T-helper 17 cell (primary cell): ENCODE data around the gene ST8SIA6. TPM values are rescaled to one million over a fixed set of nuclear protein-coding genes. Genes with fewer than 3 reads are reported as not detected.
"Not testable (repeated sequence)": the region's sequence is repeated elsewhere in the genome, so short reads cannot be mapped to it uniquely, and the experiment has no call there.

ENCODE experiments used
- ATAC-seq: fragments of 150-1000 bp; cut with Tn5 transposase; 2 replicates; pipeline ENCODE4 v1.10.0; 2021; ENCODE audit warnings: mild to moderate bottlenecking, moderate library complexity
- DNase-seq, 3 donors: peaks; one replicate each; pipeline versions ENCODE4 v3.0.0 to v3.0.0-alpha.2; 2020 to 2021
- H3K9me3 ChIP-seq: one replicate; pipeline ENCODE4 v1.7.0; 2013; ENCODE audit warnings: low read length, mild to moderate bottlenecking; ENCODE audit not compliant: control insufficient read depth, poor library complexity, severe bottlenecking
- H3K27ac Mint-ChIP-seq: one replicate; pipeline ENCODE4 v1.8.0; 2022; ENCODE audit warnings: mild to moderate bottlenecking, moderate library complexity, mixed read lengths
- H3K27me3 Mint-ChIP-seq: one replicate; pipeline ENCODE4 v1.8.0; 2022; ENCODE audit warnings: mixed read lengths
- H3K36me3 Mint-ChIP-seq: one replicate; pipeline ENCODE4 v1.8.0; 2022; ENCODE audit warnings: low read depth, mixed read lengths
- H3K4me1 Mint-ChIP-seq: one replicate; pipeline ENCODE4 v1.8.0; 2022; ENCODE audit warnings: mild to moderate bottlenecking, mixed read lengths
- H3K4me3 Mint-ChIP-seq: one replicate; pipeline ENCODE4 v1.8.0; 2022; ENCODE audit warnings: mild to moderate bottlenecking, moderate library complexity, mixed read lengths
- total RNA-seq, 4 donors: library from RNA in 2 of 4; stranded (reverse) in 2 of 4; gene quantifications; one replicate each; pipeline ENCODE4 v1.2.3 and lab custom pipeline; 2022 to 2026

ST8SIA6 gene
- total RNA-seq, 2 donors from 2014 or later = 0.72 to 4.1 TPM

DNA sequence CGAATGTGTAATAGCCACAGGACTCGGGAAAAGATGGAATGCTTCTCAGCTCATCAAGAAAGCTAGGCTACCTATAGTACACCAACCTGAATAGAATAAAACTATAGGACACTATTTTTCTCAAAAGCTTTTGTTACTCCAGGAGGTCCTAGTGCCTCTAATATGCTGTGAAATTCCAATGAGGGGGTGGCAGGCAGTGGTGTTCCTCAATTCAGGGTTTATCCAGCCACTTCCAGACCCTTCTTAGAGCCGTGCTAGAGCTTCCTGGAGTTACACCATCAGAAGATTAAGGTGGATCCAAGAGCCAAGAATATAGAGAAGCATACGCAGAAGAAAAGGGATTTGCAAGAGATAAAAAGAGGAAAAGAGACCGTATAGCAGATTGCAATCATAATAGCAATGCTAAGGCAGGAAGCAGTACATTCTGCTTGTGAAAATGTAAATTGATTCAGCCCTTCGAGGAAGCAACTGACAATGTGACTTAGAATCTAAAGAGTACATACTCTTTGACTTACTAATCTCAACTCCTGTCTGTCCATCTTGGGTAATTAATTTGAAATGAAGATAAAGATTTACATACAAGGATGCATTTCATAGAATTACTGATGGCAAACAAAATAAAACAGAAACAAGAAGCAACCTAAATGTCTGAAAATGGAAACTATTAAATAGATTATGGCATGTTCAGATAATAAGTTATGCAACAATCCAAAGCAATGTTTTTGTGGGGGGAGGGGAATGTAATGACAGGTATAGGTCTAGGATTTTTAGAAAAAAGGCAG is 2.1 kb downstream of the ST8SIA6 start:
- ATAC-seq (no peak), DNase-seq (no peak)
- Mint-ChIP-seq H3K4me1 (peaks cover 12% of the 10 kb centered on the region), H3K36me3 (no peaks in the 10 kb centered on the region), H3K4me3 (peak overlapping the region; percentile 71), H3K27me3 (no peaks in the 10 kb centered on the region), H3K27ac (no peak overlapping the region)
- no peaks in the 10 kb centered on the region for H3K9me3 ChIP-seq

DNA sequence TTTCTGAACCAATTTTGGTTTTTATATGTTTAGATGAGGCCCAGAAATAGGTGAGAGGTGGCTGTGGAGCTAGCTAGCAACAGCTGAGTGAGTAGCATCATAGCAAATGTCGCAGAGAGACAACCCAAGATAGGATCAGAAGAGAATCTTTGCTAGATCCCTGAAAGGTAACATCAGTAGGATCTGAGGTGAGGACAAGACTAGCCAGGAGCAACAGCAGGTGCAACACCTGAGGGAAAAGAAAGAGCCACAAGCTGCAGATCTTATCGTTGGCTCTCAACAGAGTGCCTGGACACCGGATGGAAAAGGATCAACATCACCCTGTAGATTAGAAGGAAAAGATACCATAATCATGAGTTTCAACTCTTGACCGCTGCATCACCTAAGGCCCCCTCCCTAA is 4.4 kb downstream of the ST8SIA6 start:
- ATAC-seq = no peak
- Mint-ChIP-seq H3K27me3 (peaks cover 8% of the 10 kb centered on the region), H3K36me3 (no peaks in the 10 kb centered on the region), H3K27ac (no peak overlapping the region), H3K4me3 (no peak overlapping the region), H3K4me1 (peaks cover 12% of the 10 kb centered on the region)
- no peaks in the 10 kb centered on the region for H3K9me3 ChIP-seq
- no peak for DNase-seq

DNA sequence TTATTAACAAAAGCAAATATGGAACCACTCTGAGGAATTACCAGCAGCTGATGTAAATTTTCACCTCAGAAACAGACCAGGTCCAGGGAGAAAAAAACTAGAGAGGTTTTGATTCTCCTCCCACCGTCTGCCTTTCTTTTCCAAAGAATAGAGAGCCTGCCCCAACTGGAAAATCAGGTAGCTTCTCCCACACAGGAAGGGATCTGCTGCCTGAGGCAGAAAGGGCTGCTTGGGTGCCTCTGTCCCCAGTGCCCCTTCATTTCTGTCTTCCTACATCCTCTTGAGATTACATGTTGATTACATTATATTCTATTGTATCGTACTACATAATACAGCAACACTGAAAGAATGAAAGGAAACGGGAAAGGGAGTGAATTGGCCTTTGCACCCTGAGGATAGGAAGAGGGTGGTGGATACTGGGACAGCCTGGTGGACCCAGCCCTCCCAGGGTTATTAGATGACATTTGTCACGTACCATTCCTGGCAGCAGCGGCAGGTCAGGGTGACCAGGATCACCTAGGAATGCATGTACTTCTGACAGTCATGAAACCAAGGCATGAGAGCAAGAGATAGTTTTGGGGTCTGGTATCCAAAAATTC is 8.9 kb downstream of the ST8SIA6 start:
- Mint-ChIP-seq H3K36me3 (peaks cover 4% of the 10 kb centered on the region), H3K27me3 (peaks cover 25% of the 10 kb centered on the region), H3K27ac (no peak overlapping the region), H3K4me3 (no peak overlapping the region), H3K4me1 (peaks cover 12% of the 10 kb centered on the region)
- no peak for DNase-seq
- no peak for ATAC-seq
- no peaks in the 10 kb centered on the region for H3K9me3 ChIP-seq

DNA sequence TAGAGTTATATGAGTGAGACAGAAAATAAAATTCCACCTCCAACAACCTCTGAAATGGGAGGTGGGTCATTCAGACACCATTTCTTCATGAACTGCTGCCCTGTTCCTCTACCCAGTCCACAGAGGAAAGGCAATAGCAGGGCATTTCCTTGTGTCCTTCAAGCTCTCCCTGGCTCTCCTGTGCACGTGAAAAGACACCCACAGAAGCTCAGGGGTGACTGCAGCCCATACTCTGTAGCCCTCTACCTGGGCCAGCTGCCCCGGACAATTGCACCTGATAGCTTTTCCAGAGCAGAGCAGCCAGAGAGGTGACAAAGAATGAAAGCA is 10.0 kb downstream of the ST8SIA6 start:
- peaks cover 25% of the 10 kb centered on the region for H3K27me3 Mint-ChIP-seq
- H3K4me3 Mint-ChIP-seq = peak overlapping the region; percentile 74
- no peaks in the 10 kb centered on the region for H3K9me3 ChIP-seq
- DNase-seq (no peak), ATAC-seq (peak; percentile 53)
- H3K27ac Mint-ChIP-seq = peak overlapping the region; percentile 94
- H3K36me3 Mint-ChIP-seq = peaks cover 4% of the 10 kb centered on the region
- peaks cover 12% of the 10 kb centered on the region for H3K4me1 Mint-ChIP-seq

DNA sequence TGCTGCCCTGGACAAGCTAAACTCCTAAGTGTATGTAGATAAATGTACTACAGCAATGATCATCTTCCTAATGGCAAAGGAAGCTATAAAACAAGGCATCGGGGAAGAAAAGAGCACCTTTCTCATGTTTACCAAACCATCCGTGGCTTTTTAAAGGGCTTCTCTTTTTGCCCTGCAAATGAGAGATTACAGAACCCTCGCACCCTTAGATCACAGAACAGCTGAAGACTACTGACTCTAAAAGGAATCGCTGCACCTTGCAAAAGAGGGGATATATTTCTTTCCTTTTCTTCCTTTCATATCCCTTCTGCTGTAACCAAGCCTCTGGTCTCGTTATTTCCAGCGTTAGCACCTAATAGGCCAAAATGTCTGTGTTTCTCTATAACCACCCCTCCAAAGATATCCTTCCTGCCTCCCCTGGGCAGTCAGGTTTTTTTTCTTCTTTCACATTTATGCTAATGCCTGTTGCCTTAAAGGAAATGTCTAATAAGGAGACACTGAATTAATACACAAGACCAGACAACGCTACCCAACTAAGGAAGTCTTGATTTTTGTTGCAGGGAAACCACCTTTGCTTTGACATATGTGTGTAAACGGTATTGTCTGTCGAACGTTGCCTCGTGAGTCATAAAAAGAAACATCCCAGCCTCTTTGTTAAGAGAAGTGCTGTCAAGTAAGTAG is 10.5 kb downstream of the ST8SIA6 start:
- peak; percentile 94 for ATAC-seq
- Mint-ChIP-seq H3K4me3 (peak overlapping the region; percentile 74), H3K27me3 (peaks cover 25% of the 10 kb centered on the region), H3K27ac (peak overlapping the region; percentile 94), H3K4me1 (peaks cover 12% of the 10 kb centered on the region), H3K36me3 (peaks cover 4% of the 10 kb centered on the region)
- no peaks in the 10 kb centered on the region for H3K9me3 ChIP-seq
- DNase-seq = no peak

DNA sequence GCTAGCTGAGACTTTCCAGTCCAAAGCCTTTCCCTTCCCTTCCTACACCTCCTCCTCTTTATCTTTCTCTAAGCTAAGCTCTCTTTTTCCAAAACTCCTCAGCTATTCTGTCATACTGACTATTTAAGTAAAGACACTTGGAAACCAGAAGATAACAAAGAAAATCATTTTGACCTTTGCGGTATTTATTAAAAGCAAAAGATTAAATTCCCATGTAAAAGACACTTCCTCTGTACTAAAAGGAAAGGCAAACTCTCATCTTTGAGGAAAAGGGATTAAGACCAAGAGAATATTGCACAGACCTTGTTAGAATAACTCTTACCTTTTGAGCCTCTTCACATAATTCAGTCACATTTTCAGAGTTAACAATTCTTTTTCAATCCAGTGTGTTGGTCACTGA is 15.8 kb downstream of the ST8SIA6 start:
- DNase-seq = no peak
- Mint-ChIP-seq H3K4me3 (no peak overlapping the region), H3K27ac (no peak overlapping the region), H3K27me3 (peaks cover 10% of the 10 kb centered on the region), H3K4me1 (peaks cover 8% of the 10 kb centered on the region), H3K36me3 (no peaks in the 10 kb centered on the region)
- H3K9me3 ChIP-seq = no peaks in the 10 kb centered on the region
- ATAC-seq = no peak

DNA sequence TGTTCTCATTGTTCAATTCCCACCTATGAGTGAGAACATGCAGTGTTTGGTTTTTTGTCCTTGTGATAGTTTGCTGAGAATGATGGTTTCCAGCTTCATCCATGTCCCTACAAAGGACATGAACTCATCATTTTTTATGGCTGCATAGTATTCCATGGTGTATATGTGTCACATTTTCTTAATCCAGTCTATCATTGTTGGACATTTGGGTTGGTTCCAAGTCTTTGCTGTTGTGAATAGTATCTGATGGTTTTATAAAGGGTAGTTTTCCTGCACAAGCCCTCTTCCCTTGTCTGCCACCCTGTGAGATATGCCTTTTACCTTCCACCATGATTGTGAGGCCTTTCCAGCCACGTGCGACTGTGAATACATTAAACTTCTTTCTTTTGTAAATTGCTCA is 17.8 kb downstream of the ST8SIA6 start:
- H3K27ac Mint-ChIP-seq, H3K4me1 Mint-ChIP-seq, ATAC-seq, DNase-seq, H3K9me3 ChIP-seq, H3K36me3 Mint-ChIP-seq, H3K4me3 Mint-ChIP-seq: not testable (repeated sequence)
- H3K27me3 Mint-ChIP-seq = peaks cover 13% of the 10 kb centered on the region

DNA sequence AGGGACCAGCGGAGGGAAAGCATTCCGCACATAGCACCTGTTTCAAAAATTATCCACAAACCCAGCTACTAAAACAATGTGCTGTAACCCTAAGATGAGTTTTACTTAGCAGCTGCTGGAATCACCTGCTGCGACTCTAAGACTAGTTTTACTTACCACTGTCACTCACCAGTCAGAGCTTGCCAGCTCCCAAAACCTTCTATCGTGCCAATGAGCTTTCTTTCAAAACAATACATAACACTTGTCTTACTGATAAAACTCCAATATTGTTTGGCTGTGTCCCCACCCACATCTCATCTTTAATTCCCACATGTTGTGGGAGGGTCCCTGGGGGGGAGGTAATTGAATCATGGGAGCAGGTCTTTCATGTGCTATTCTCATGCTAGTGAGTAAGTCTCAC is 18.4 kb downstream of the ST8SIA6 start:
- peaks cover 3% of the 10 kb centered on the region for H3K36me3 Mint-ChIP-seq
- H3K27ac Mint-ChIP-seq = no peak overlapping the region
- no peaks in the 10 kb centered on the region for H3K9me3 ChIP-seq
- H3K27me3 Mint-ChIP-seq = peaks cover 18% of the 10 kb centered on the region
- ATAC-seq (no peak), DNase-seq (no peak)
- no peak overlapping the region for H3K4me3 Mint-ChIP-seq
- H3K4me1 Mint-ChIP-seq = peaks cover 10% of the 10 kb centered on the region

DNA sequence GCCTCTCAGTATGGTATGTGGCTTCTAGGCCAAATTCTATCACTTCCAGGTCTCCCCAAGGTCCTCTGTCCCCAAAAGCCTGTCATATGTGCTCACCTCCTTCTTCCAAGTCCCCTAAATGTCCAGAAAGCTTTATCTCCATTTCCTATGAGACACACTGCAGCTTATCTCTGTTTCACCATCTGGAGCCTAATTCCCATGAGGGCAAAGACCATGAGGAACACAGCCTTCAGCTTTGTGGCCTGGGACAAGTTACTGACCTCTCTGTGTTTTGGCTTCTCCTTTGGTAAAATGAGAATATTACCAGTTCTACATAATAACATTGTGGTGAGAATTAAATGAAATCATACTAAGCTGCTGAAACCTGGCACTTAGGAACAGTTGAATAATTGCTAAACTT is 19.2 kb downstream of the ST8SIA6 start:
- H3K36me3 Mint-ChIP-seq = peaks cover 6% of the 10 kb centered on the region
- H3K9me3 ChIP-seq = no peaks in the 10 kb centered on the region
- no peak for ATAC-seq
- H3K27me3 Mint-ChIP-seq = peaks cover 22% of the 10 kb centered on the region
- no peak for DNase-seq
- H3K4me3 Mint-ChIP-seq = no peak overlapping the region
- H3K27ac Mint-ChIP-seq = no peak overlapping the region
- H3K4me1 Mint-ChIP-seq = peaks cover 17% of the 10 kb centered on the region

DNA sequence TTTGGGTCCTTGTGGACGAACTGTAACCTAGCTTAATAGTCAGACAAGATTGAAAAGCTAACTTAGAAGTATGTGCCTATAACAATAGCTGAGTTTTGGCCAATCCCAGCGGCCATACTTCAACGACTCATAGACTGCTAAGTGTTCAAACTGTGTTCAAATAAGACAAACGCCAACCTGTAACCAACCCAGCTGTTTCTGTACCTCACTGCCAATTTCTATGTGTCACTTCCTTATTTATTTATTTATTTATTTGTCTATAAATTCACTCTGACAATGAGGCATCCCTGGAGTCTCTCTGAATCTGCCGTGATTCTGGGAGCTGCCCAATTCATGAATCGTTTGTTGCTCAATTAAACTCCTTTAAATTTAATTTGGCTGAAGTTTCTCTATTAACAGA is 21.7 kb downstream of the ST8SIA6 start:
- H3K36me3 Mint-ChIP-seq = peaks cover 6% of the 10 kb centered on the region
- ATAC-seq (no peak), DNase-seq (no peak)
- H3K9me3 ChIP-seq = no peaks in the 10 kb centered on the region
- no peak overlapping the region for H3K4me3 Mint-ChIP-seq
- H3K27ac Mint-ChIP-seq = no peak overlapping the region
- peaks cover 37% of the 10 kb centered on the region for H3K4me1 Mint-ChIP-seq
- H3K27me3 Mint-ChIP-seq = peaks cover 22% of the 10 kb centered on the region

DNA sequence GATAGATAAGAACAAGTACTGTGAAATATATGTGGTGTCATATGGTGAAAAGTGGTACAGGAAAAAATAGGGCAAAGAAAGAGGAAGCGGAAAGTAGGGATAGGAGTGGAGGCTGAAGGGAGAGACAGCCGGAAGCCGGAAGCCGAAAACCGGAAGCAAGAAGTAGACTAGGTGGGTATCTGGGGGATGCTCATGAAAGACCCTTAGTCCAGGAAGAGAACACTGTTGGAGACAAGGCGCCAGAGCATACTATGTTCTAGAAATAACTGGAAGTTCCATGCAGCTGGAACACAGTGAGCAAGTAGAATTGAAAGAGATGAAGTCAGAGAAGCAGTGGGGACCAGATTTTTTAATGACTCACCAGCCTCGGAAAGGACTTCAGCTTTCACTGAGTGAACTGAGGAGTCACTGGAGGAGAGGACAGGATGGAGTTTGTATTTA is 22.5 kb downstream of the ST8SIA6 start:
- no peaks in the 10 kb centered on the region for H3K9me3 ChIP-seq
- peaks cover 22% of the 10 kb centered on the region for H3K27me3 Mint-ChIP-seq
- peak overlapping the region; percentile 67 for H3K4me3 Mint-ChIP-seq
- peaks cover 6% of the 10 kb centered on the region for H3K36me3 Mint-ChIP-seq
- no peak for DNase-seq
- no peak for ATAC-seq
- no peak overlapping the region for H3K27ac Mint-ChIP-seq
- H3K4me1 Mint-ChIP-seq = peaks cover 46% of the 10 kb centered on the region

DNA sequence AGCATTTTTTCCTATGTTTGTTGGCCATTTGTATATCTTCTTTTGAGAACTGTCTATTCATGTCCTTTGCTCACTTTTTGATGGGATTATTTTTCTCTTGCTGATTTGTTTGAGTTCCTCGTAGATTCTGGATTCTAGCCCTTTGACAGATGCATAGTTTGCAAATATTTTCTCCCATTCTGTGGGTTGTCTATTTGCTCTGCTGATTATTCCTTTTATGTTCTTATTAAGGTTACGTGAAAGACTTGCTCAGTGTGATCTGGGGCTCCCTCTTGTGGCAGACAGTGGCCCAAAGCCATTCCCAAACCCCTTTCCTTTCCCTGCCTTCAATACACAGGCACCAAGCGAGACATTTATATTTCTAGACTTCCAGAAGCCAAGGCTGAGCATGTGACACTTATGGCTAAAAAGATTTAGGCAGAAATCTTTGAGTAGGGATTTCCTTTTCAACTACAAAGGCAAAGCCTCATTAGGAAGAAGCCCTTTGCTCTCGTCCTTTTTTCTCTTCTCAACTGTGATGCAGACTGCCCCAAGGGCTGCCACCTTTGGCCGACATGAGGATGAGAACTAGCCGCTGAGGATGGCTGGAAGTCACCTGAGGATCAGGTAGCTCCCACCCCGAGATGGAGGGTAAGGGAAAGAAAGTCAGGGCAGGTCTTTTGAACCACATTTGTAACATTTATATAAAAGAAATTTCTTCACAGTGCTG is 23.6 kb downstream of the ST8SIA6 start:
- ATAC-seq = peak; percentile 19
- DNase-seq = peak; percentile 40 to 52 (median 45)
- Mint-ChIP-seq H3K4me1 (peaks cover 55% of the 10 kb centered on the region), H3K4me3 (peak overlapping the region; percentile 92), H3K27ac (peak overlapping the region; percentile 94), H3K36me3 (peaks cover 6% of the 10 kb centered on the region), H3K27me3 (peaks cover 22% of the 10 kb centered on the region)
- H3K9me3 ChIP-seq = no peaks in the 10 kb centered on the region

DNA sequence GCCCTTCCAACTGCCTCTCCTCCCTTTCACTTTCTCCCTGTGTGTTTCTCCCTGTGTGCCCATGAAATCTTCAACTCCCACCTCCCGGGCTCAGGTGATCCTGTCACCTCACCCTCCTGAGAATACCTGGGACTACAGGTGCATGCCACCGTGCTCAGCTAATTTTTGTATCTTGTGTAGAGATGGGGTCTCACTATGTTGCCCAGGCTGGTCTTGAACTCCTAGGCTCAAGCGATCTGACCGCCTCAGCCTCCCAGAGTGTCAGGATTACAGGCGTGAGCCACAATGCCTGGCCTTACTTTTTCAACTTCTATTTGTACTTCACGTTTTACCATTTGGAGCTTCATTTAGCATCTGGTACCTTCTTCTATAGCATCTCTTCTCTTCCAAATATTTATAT is 24.9 kb downstream of the ST8SIA6 start:
- Mint-ChIP-seq H3K27me3 (peaks cover 22% of the 10 kb centered on the region), H3K36me3 (peaks cover 6% of the 10 kb centered on the region), H3K27ac (peak overlapping the region; percentile 94), H3K4me1 (peaks cover 60% of the 10 kb centered on the region), H3K4me3 (peak overlapping the region; percentile 92)
- H3K9me3 ChIP-seq = no peaks in the 10 kb centered on the region
- DNase-seq (no peak), ATAC-seq (no peak)
